HG03039 (cell line): Measurements from ENCODE around the gene TRIM28.
"Not testable (repeated sequence)": the region's sequence is repeated elsewhere in the genome, so short reads cannot be mapped to it uniquely, and the experiment has no call there.

Source experiments
- ATAC-seq: cut with Tn5 transposase; IDR thresholded peaks from one replicate; pipeline ENCODE4 v1.9.1; 2021; ENCODE audit warnings: mild to moderate bottlenecking, moderate library complexity; ENCODE audit not compliant: unreplicated experiment

TRIM28 gene

GRCh38 chr19:58518256-58519086 is 25.4 kb upstream of the TRIM28 start:
- no peak for ATAC-seq

- ATAC-seq: no peak
These were observed 24.8 kb upstream of the TRIM28 start for GRCh38 chr19:58519087-58519354.

DNA sequence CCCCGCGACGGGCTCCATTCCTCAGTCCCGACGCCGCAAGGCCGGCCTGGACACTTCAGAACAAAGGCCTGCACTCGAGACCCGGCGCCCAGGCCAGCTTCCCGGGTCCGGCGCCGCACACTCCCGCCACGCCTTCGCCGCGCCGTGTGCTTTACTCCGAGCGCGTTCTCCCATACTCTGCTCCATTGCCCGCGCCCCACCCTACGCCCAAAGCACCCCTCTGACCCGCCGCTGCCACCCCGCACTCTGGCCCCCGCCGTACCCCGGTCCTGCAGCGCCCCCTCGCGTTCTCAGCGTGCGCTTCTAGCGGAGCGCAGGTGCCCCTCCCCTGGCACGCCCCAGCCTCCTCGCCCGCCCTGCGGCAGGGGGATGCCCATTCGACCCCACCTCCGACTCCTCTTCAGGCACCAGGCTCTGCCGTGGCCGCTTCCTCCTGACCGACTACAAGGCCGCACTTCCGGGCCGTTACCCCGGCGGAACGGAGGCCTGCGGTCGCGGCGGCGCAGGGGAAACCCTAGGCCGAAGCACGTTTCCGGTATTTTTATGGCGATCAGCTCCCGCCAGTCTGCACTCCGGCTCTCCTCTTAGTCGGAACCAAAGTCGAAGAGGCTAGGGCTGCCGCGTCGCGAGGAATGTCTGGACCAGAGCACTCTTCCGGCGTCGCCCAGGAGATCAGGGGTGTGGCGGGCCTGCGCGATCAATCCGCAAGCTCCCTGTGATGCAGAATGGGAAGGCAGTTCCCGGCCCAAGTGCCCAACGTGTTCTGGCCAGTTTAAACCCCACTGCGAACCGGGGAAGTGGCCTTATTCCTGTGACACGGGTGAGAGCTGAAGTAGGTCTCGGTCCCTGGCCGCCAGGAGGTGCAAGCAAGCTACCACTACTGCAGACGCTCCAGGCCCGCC is 24.3 kb upstream of the TRIM28 start, which contains the start of gene ZBTB45:
Gene ZBTB45 (minus strand): TSS at position 456 of the 902 bp plus-strand sequence. CDS start 2,137 bp downstream, outside the sequence.
- ATAC-seq: peak; percentile 66

DNA sequence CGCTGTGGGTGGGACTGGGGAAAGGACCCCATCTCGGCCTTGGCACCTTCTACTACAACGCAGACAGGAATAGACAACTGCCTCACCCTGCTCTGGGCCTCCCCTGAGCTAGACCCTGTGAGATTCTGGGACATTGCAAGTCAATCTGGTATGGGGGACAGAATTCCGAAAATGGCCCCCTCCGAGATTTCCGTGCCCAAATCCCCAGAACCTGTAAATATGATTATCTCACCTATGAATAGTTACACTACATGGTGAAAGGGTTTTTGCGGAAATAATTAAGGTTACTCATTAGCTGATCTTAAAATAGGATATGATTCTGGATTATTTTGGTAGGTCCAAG is 23.6 kb upstream of the TRIM28 start:
- ATAC-seq: no peak

DNA sequence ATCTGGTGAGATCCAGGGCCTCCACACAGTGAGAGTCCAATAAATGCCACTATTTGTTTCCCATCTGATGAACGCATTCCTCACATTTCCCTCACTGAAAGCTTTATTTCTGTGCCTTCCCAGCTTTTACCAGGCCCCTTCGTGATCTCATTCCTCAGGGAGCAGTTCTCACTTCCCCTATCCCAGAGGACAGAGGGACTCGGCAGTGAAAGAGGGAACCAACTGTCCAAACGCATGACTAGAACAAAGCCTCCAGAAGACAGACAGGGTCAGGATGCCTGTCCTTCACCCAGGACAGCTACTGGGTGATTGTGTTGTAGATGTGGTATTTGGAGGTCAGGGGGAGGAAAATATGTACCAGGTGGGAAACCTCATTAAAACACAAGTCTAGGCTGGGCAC is 22.2 kb upstream of the TRIM28 start:
- ATAC-seq: no peak

- no peak for ATAC-seq
These were observed 21.2 kb upstream of the TRIM28 start for GRCh38 chr19:58522709-58523108.

- ATAC-seq: no peak
These were observed 14.5 kb upstream of the TRIM28 start for GRCh38 chr19:58529405-58529804.

- no peak for ATAC-seq
These were observed 12.6 kb upstream of the TRIM28 start for GRCh38 chr19:58531034-58531840.

GRCh38 chr19:58535857-58536256 is 8.0 kb upstream of the TRIM28 start:
- ATAC-seq: no peak

DNA sequence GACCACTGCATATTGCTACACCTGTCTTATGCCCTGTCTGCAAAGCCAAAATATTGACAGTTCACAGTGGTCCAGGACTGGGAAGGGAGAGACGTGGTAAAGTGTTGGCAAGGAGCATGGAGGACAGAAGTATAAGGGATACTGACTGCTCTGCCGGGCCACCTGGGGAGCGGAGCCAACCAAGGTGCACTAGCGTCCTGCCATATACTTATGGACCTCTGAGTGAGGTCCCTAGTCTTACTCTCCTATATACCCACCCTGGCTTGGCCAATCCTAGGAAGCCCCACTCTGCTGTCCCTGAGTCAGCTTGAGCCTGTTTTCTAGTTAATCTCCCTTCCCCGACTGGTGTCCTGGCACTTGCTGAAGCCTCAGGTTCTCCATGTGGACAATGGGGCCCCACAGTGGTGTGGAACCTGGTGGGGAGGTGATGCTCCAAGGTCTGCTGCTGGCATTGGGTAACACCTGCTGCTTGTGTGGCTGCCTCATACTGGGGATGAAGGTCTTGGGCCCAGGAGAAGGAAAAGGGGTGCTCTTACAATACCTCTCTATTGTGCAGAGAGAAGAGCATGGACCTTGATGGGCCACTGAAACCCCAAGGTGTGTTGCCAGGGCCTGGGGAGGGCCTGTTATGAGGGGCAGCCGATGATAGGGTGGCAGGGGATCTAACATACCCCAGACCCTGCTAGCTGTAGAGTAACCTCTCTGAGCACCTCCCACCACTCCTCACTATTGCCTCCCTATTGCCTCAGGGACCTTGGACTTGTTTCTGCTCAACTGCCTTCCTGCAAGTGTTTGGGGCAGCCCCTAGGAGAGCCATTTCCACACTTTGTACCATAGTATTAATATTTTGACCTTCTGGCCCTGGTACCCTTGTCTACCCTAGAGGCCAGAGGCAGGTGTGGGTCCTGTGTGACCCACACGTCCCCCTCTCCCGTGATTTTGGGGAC is 6.7 kb upstream of the TRIM28 start:
- ATAC-seq: no peak

DNA sequence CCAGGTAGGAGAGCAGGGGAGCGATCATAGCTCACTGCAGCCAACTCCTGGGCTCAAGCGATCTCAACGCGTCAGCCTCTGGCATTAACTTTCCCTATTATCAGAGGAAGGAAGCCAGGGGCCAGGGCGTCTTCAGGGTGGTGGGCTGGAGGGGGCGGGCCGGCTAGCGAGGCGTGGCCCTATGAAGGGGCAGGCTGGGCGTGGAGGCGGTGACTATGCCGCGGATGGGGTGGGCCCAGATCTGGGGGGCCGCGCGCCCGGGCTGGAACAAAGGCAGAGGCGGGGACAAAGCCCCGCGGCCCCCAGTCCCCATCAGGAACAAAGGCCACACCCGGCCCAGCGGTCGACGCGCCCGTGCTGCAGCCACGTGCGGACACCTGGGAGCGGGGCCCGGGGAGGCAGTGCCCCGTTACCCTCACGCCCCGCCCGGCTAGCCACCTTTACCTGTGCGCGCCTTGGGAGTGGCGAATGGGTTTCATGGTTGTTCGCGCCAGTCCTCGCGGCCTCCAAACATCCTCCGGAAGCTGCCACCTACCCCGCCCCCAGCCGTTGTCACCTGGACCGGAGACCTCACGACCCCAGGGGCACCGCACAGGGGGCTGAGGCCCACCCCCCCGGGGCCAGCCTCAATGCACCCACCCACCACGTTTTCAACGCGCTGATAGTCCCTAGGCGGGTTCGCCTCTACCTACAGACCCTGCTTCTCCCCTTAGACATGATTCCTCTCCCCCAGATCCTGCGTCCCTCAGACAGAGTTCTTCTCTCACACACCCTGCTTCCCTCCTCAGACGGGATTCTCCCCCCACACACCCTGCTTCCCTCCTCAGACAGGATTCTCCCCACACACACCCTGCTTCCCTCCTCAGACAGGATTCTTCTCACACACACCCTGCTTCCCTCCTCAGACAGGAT is 5.4 kb upstream of the TRIM28 start:
- no peak for ATAC-seq

- ATAC-seq: not testable (repeated sequence)
These were observed 4.7 kb upstream of the TRIM28 start for GRCh38 chr19:58539169-58539559.

DNA sequence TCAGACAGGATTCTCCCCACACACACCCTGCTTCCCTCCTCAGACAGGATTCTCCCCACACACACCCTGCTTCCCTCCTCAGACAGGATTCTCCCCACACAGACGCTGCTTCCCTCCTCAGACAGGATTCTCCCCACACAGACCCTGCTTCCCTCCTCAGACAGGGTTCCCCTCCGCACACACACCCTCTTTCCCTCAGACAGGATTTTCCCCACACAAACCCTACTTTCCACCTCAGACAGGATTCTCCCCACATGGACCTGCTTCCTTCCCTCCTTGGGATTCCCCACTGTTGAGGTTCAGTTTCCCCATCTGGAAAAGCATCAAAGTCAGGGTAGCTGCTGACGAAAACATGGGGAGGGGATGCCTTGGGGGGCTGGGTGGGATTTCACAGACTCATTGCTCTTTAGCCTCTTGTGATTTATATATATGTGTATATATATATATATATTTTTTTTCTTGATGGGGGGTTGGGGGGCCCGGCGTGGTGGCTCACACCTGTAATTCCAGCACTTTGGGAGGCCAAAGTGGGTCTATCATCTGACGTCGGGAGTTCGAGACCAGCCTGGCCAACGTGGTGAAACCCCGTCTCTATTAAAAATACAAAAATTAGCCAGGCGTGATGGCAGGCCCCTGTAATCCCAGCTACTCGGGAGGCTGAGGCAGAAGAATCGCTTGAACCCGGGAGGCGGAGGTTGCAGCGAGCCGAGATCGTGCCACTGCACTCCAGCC is 1.1 kb upstream of the TRIM28 start:
- ATAC-seq: not testable (repeated sequence)

GRCh38 chr19:58544591-58545285 is 874 bp downstream of the TRIM28 start:
- ATAC-seq: peak; percentile 48

GRCh38 chr19:58545286-58546018 is 1.6 kb downstream of the TRIM28 start:
- no peak for ATAC-seq

- ATAC-seq: no peak
These were observed 2.2 kb downstream of the TRIM28 start for GRCh38 chr19:58546019-58546530.
